Globus pallidus (tissue), 1 donor: Measurements from ENCODE around the gene OGN.
"Not testable (repeated sequence)": the region's sequence is repeated elsewhere in the genome, so short reads cannot be mapped to it uniquely, and the experiment has no call there.

ENCODE experiments used
- DNase-seq: peaks from one replicate; pipeline ENCODE4 v3.0.0-alpha.2; 2015; ENCODE audit warnings: low spot score

The OGN gene

GRCh38 chr9:92404042-92404836 lies at the start of gene OGN:
OGN (minus strand) TSS chr9:92404578; CDS start chr9:92403407, 1,171 bp downstream.
- no peak for DNase-seq

DNA sequence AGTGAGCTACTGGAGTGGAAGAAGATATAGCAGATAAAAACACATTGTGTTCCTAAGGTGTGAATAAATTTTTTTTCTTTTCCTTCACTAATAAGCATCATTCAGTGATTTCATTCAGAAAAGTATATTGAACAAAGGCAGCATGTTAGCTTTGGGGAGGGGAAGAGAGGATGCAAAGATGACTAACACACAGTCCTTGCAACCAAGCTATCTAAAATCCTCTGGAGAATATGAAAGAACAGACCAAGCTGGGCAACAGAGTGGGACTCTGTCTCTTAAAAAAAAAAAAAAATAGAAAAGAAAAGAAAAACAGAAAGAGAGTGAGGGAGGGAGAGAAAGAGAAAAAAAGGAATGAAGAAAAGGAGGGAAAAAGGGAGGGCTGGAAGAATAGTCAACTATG lies 42.2 kb upstream of the OGN start:
- no peak for DNase-seq

- DNase-seq = no peak
Observed at GRCh38 chr9:92444841-92445240, 40.5 kb upstream of the OGN start.

- DNase-seq = no peak
Observed at GRCh38 chr9:92440751-92441046, 36.3 kb upstream of the OGN start.

DNA sequence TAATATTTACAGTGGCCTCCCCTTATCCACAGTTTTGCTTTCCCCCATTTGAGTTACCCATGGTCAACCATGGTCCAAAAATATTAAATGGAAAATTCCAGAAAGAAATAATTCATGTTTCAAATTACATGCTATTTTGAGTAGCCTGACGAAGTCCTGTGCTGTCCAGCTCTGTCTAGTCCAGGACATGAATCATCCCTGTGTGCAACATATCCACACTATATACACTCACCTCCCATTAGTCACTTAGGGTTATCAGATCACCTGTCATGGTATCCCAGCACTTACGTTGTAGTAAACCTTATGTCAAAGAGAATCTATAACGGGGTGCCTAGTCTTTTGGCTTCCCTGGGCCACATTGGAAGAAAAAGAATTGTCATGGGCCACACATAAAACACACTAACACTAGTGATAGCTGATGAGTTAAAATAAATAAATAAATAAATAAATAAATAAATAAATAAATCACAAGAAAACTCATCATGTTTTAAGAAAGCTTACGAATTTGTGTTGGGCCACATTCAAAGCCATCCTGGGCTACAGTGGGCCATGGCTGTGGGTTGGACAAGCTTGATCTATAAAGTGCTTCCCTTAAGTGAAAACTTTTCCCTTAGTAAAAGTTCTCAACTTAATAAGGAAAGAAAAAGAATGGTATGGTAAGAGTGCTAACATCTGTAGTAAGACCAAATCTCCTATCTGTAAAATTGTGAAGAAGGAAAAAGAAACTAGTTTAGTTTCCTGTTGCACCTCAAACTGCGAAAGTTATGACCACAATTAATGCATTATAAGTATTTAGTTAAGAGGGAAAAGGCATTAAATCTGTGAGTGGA lies 35.8 kb upstream of the OGN start:
- DNase-seq = no peak

GRCh38 chr9:92438900-92439526 lies 34.6 kb upstream of the OGN start:
- DNase-seq = no peak

DNA sequence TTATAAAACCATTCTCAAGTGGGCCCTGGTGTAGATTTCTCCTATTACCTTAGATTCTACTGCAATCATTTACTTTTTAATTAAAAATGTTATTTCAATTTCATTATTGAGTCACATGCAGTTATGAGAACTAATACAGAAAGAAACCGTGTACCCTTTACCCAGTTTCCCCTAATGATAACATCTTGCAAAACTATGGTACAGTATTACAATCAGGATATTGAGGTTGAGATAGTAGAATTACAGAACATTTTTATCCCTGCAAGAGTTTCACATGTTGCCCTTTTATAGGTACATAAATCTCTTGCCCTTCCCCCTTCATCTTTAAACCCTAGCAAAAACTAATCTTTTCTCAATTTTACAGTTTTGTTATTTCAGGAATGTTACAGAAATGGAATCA lies 30.9 kb upstream of the OGN start:
- DNase-seq = no peak

DNA sequence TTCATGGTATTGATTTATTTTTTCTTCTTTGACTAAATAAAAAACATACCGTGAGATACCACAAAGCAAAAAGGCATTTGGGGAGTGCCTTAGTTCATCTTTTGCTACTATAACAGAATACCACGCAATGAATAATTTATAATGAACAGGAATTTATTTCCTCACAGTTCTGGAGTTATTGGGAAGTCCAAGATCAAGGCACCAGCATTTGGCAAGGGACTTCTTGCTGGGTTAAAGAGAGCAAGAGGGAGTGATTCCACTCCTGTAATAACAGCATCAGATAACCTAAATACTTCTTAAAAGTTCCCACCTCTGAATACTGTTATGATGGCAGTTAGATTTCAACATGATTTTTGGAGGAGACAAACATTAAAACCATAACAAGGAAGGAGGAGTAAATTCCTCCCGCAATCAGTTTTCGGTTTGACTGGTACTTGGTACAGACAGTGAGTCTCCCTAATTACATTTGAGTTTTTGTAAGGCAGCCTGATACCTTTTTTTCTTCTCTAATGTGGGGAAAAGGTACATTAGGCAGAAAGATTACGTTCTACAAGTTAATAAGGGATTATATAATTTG lies 28.7 kb upstream of the OGN start:
- no peak for DNase-seq

GRCh38 chr9:92432350-92432749 lies 28.0 kb upstream of the OGN start:
- DNase-seq = peak; percentile 54

DNA sequence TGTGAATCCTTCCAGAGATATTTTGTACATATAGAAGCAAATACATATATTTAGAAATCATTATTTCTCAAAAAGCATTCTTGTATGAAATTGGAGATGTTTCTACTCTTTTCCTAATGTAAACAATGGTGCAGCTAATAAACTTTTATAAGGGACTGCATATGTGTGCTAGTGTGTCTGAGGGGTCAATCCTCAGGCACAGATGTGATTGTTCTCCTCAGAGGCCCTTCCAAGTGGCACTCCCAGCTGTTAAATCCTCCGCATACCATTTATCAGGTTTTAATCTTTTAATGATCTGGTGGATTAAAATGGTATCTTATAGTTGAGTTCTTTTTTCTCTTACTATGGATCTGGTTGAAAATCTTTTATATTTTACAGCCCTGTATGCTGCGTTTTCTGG lies 25.5 kb upstream of the OGN start:
- no peak for DNase-seq

DNA sequence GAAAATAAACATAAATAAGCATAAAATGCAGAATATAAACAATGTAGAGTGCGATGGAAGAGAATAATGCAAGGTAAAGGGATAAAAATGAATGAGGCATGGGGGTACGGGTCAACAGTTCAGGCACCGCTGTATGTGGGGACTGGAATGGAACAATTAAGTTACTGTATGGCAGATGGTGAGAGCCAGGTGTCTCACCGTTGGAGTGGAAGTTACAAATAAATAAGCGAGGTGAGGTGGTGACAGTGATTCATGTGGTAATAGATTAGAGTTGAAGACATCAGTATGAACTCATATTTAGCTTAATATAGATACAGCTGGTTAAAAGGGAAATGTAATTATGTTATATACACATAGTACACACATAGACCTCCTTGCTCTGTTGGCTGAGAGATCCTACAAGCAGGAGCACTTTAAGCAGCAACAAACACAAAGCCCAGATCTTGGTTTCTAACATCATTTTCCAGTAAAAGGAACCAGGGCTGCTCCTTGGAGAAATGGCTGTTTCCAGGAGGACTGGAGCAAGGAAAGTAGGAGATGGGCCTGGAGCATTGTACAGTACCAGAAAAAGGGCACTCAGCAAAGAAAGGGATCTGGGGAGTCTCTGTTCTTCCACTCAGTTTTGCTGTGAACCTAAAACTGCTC lies 22.2 kb upstream of the OGN start:
- DNase-seq = no peak

DNA sequence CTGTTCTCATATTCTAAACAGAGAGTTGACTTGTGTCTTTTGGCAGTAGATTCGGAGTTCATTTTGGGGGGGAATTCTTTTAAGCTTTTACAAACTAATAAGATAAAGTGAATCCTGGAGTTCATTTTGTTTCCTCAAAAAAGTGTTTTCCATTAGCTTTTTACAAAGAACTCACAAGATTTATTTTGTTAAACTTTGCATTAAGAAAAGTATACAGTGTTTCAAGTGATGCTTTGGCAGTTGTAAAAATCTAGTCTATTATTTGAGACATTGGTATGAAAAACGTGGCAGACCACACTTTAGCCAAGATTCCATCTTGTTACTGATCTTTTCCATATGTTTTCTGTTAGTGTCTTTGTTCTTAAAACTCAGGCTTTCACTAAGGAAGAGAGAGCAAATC lies 21.1 kb upstream of the OGN start:
- DNase-seq = no peak

DNA sequence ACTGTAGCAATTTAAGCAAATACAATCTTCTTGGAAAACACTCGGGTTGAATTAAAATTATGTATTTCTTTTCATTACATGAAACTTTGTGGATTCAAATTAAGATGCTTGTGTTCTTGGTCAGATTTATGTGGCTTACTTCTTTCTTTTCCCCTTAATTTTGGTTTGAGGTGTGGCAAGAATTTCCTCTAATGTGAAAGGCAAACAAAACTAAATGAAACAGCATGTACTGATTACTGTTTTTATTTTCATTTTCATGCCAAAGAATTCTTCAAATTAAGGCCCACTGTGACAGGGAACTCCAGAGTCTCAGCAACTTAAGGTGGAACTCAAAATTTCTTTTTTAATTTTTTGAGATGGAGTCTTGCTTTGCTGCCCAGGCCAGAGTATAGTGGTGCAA lies 20.0 kb upstream of the OGN start, which contains the start of gene OMD:
Gene OMD, minus strand, starts transcription at position 132 of the 400 bp plus-strand sequence. CDS start 6,913 bp downstream, outside the sequence.
- DNase-seq = no peak

- no peak for DNase-seq
Observed at GRCh38 chr9:92423612-92424011, 19.2 kb upstream of the OGN start.

GRCh38 chr9:92422611-92423338 lies 18.4 kb upstream of the OGN start:
- DNase-seq = no peak

DNA sequence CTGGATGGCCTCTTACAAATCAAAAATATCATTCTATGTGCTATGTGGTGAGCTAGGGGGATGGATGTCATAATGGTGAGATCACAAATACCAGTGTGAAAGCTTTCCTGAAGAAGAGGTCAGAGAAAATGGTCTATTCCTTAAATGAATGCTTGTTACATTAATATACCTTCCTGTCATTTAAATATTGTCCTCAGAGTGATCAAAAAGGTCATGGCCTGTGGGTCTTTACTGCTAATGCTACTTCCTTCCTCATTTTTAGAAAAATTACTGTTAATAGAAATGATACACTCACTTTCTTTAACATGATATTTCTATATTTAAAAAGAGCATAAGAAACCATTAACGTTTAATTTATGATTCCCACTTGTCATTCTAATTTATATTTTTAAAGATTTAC lies 10.2 kb upstream of the OGN start:
- no peak for DNase-seq

GRCh38 chr9:92411157-92411556 lies 6.8 kb upstream of the OGN start:
- DNase-seq = not testable (repeated sequence)

DNA sequence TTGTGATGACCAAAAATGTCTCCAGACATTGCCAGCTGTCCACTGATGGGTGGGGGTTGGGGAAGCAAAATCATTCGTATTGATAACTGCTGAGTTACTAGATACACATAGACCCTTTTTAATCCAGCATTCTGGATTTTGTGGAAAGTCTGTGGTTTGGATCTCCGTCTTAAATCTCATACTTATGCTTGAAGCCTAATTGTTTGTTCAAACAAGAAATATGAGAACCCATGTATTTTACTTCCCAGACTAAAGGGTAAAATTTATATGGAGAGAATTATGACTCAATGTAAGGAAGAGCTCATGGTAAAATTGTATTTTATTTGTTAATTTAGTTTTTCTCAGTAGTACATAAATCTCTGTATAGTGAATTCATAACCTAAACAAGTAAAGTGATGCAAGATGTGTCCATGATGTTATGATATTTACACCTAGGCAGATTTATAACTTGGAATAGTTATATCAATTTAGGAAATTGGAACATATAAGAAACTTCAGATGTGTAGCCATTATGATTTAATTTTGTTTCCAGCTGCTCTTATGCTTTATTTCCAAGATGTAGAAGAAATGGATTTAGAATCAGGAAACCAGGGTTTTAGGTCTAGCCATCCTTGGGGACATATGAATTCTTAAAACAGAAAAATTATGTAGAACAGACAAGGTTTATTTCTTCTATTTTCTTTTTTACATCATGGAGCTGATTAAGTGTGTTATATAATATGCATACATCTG lies 4.5 kb upstream of the OGN start:
- DNase-seq = no peak

- no peak for DNase-seq
Observed at GRCh38 chr9:92407818-92408217, 3.4 kb upstream of the OGN start.

DNA sequence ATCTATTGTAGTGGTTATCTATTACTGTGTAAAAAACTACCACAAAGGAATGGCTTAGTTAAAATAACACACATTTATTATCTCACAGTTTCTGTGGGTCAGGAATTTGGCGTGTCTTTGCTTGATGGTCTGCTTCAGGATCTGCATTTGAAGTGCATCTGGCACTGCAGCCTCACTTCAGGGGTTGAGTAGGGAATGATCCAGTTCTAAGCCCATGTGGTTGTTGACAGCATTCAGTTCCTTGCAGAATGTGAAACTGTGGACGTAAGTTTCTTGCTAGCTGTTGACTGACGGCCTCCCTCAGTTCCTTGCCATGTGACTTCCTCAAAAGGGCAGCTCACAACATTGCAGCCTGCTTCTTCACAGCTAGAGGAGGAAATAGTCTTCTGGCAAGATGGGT lies 2.1 kb upstream of the OGN start:
- DNase-seq = peak; percentile 64

DNA sequence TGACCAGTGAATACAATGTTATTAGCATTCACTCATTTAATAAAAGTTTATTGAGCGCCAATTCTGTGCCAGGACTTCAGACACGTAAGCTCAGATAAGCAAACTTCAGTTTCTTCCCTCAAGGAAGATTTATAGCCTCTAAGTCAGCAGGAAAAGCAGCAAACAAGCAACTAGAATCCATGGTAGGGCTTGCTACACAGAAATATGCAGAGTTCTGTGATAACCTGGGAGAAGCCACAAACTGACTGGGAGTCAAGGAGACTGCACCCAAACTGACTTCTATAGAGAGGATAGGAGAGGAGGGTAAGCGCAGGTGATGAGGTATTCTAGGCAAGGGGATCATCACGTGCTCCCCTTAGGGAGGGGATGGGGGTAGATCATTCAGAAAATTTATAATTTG lies 1.4 kb upstream of the OGN start:
- DNase-seq = no peak
